Naive thymus-derived CD4-positive, alpha-beta T cell (primary cell): Measurements from ENCODE around the gene SLC27A3. TPM values are rescaled to one million over a fixed set of nuclear protein-coding genes. Genes with fewer than 3 reads are reported as not detected.
"Not testable (repeated sequence)": the region's sequence is repeated elsewhere in the genome, so short reads cannot be mapped to it uniquely, and the experiment has no call there.

Experiments used
- ATAC-seq: fragments of 150-1000 bp; cut with Tn5 transposase; 2 replicates; pipeline ENCODE4 v1.10.0; 2021; ENCODE audit warnings: mild to moderate bottlenecking, moderate library complexity
- CTCF ChIA-PET: fragments of 350-600 bp; sonication (Branson Sonifier 250); formaldehyde crosslinking; loops from one replicate; lab custom pipeline; 2021; ENCODE audit warnings: antibody characterized with exemption; lab: Charles Lee
- POLR2A ChIA-PET: fragments of 350-600 bp; sonication (Branson Sonifier 250); formaldehyde crosslinking; loops from one replicate; lab custom pipeline; 2021; ENCODE audit warnings: antibody characterized with exemption, inconsistent platforms; lab: Charles Lee
- DNase-seq, 9 donors: peaks; one replicate each; pipeline versions ENCODE4 v3.0.0 to v3.0.0-alpha.2; 2020 to 2022; ENCODE audit warnings: mixed read lengths in 1 of 9
- H3K27ac ChIP-seq: one replicate; pipeline ENCODE4 v1.7.0; 2013; ENCODE audit warnings: mild to moderate bottlenecking, low read depth, low read length, moderate library complexity
- H3K27me3 ChIP-seq, 2 donors: one replicate each; pipeline ENCODE4 v1.7.0; 2013; ENCODE audit warnings: low read length in 2 of 2, mild to moderate bottlenecking in 2 of 2, moderate library complexity in 2 of 2; ENCODE audit not compliant: control insufficient read depth in 2 of 2, insufficient read depth in 2 of 2
- H3K36me3 ChIP-seq, 3 experiments: 1 replicate in 2 of 3; 2 replicates in 1 of 3; pipeline ENCODE4 v1.7.0; 2013; ENCODE audit warnings: low read length in 3 of 3, mild to moderate bottlenecking in 3 of 3, moderate library complexity in 1 of 3; ENCODE audit not compliant: insufficient read depth in 3 of 3, control insufficient read depth in 2 of 3
- H3K4me1 ChIP-seq, 2 donors: one replicate each; pipeline ENCODE4 v1.7.0; 2013; ENCODE audit warnings: low read length in 2 of 2, mild to moderate bottlenecking in 2 of 2, moderate library complexity in 1 of 2; ENCODE audit not compliant: control insufficient read depth in 2 of 2, insufficient read depth in 2 of 2
- H3K4me3 ChIP-seq: 2 replicates; pipeline ENCODE4 v1.7.0; 2013; ENCODE audit warnings: mild to moderate bottlenecking, low read length
- H3K9me3 ChIP-seq, 3 experiments: 1 replicate in 2 of 3; 2 replicates in 1 of 3; pipeline ENCODE4 v1.7.0; 2013; ENCODE audit warnings: low read length in 3 of 3; ENCODE audit not compliant: control insufficient read depth in 2 of 3
- H3K27ac Mint-ChIP-seq, 9 donors: one replicate each; pipeline ENCODE4 v1.8.0; 2020 to 2022; ENCODE audit warnings: mixed read lengths in 9 of 9, mild to moderate bottlenecking in 8 of 9, moderate library complexity in 5 of 9, inconsistent platforms in 2 of 9
- H3K27me3 Mint-ChIP-seq, 5 donors: one replicate each; pipeline ENCODE4 v1.8.0; 2021 to 2022; ENCODE audit warnings: mixed read lengths in 5 of 5, mild to moderate bottlenecking in 1 of 5
- H3K36me3 Mint-ChIP-seq, 5 donors: one replicate each; pipeline ENCODE4 v1.8.0; 2020 to 2022; ENCODE audit warnings: mixed read lengths in 5 of 5, mild to moderate bottlenecking in 3 of 5, inconsistent platforms in 1 of 5
- H3K4me1 Mint-ChIP-seq, 7 donors: one replicate each; pipeline ENCODE4 v1.8.0; 2020 to 2022; ENCODE audit warnings: mixed read lengths in 7 of 7, mild to moderate bottlenecking in 3 of 7, inconsistent platforms in 1 of 7
- H3K4me3 Mint-ChIP-seq, 10 donors: one replicate each; pipeline ENCODE4 v1.8.0; 2020 to 2022; ENCODE audit warnings: mild to moderate bottlenecking in 10 of 10, mixed read lengths in 10 of 10, moderate library complexity in 6 of 10, inconsistent platforms in 2 of 10
- H3K9me3 Mint-ChIP-seq, 11 donors: one replicate each; pipeline ENCODE4 v1.8.0; 2020 to 2022; ENCODE audit warnings: mixed read lengths in 11 of 11, mild to moderate bottlenecking in 4 of 11, inconsistent platforms in 1 of 11, moderate library complexity in 1 of 11
- intact Hi-C, 2 donors: fragments of 100-400 bp; cut with micrococcal nuclease; formaldehyde crosslinking; loops; one replicate each; pipeline ENCODE4 v1.15.1; 2023
- polyA plus RNA-seq, 2 donors: library from polyadenylated mRNA; unstranded; fragments of 300-500 nt; fragmentation: Illumina TruSeq; gene quantifications; one replicate each; pipeline ENCODE4 v1.2.3, GENCODE V29; 2021
- total RNA-seq, 6 experiments: library from RNA in 5 of 6; stranded (reverse) in 5 of 6; gene quantifications; 1 replicate in 5 of 6; 2 replicates in 1 of 6; pipeline ENCODE4 v1.2.3 and lab custom pipeline; 2021 to 2026

SLC27A3 gene
- total and polyA plus RNA-seq, 7 experiments from 2014 or later, result 3.4 to 34.2 (median 11.0) TPM

GRCh38 chr1:153778824-153779519 is 3.8 kb downstream of the SLC27A3 start:
- CTCF ChIA-PET, result no interaction called here
- H3K27me3 ChIP-seq, result no peaks in the 10 kb centered on the region
- no peak overlapping the region for H3K27ac ChIP-seq
- peaks cover 14 to 36% (median 29%) of the 10 kb centered on the region in 7 donors for H3K4me1 Mint-ChIP-seq
- peaks cover 6 to 31% of the 10 kb centered on the region in 2 donors for H3K4me1 ChIP-seq
- intact Hi-C loops, result no loop called here
- H3K4me3 Mint-ChIP-seq, result peak overlapping the region in 3 of 10 donors; percentile 23 to 35 (median 24)
- H3K27me3 Mint-ChIP-seq, result no peaks in the 10 kb centered on the region
- H3K9me3 ChIP-seq, result no peaks in the 10 kb centered on the region
- H3K9me3 Mint-ChIP-seq, result peaks cover 0 to 3% (median 0%) of the 10 kb centered on the region in 11 donors
- POLR2A ChIA-PET, result interaction anchor here (0.5 kb wide), 1 partner anchor 119 kb away, joined by 5 read pairs; no protein-coding TSS in a partner anchor
- H3K36me3 ChIP-seq, result peaks cover 0 to 3% (median 0%) of the 10 kb centered on the region in 3 experiments
- H3K36me3 Mint-ChIP-seq, result peaks cover 0 to 8% (median 0%) of the 10 kb centered on the region in 5 donors
- H3K4me3 ChIP-seq, result no peak overlapping the region
- DNase-seq (no peak), ATAC-seq (no peak)
- H3K27ac Mint-ChIP-seq, result peak overlapping the region in 2 of 9 donors; percentile 24 to 28

DNA sequence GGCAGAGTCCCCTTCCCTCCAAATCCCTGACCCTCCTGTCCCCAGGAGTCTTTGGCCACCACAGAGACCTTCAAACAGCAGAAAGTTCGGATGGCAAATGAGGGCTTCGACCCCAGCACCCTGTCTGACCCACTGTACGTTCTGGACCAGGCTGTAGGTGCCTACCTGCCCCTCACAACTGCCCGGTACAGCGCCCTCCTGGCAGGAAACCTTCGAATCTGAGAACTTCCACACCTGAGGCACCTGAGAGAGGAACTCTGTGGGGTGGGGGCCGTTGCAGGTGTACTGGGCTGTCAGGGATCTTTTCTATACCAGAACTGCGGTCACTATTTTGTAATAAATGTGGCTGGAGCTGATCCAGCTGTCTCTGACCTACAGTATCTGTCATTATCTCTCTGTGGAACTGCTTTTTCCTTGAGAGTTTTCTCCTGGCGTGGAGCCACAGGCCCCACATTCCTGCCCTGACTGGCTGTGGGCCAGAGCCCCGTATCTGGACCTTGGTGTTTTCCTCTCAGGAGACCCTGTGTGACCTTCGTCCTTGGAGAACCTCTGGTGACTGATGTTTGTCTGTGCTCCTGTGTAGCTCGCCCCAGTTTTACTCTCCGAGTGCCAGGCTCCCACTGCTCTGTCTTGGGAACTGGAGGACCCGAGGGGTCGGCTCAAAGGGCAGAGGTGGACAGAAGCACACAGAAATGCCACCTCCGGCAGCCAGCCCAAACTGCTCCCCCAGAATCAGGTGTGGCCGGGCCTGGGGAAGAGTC is 4.8 kb downstream of the SLC27A3 start:
- Mint-ChIP-seq H3K4me3 (no peak overlapping the region), H3K4me1 (peaks cover 9 to 32% (median 22%) of the 10 kb centered on the region in 7 donors), H3K9me3 (peaks cover 0 to 3% (median 0%) of the 10 kb centered on the region in 11 donors), H3K27ac (peak overlapping the region in 1 of 9 donors; percentile 24), H3K36me3 (peaks cover 0 to 1% (median 0%) of the 10 kb centered on the region in 5 donors), H3K27me3 (no peaks in the 10 kb centered on the region)
- intact Hi-C loops, result loop anchor here (5.0 to 10.0 kb wide), 2 partner anchors 53 to 375 kb away; partner anchors contain the start of genes INTS3 (in 1 of the 2) and NUP210L (in 1 of the 2)
- Histone ChIP-seq H3K4me3 (no peak overlapping the region), H3K9me3 (no peaks in the 10 kb centered on the region), H3K27ac (no peak overlapping the region), H3K27me3 (no peaks in the 10 kb centered on the region), H3K4me1 (peaks cover 6 to 24% of the 10 kb centered on the region in 2 donors), H3K36me3 (peaks cover 0 to 3% (median 0%) of the 10 kb centered on the region in 3 experiments)
- CTCF ChIA-PET, result no interaction called here
- ATAC-seq, result no peak
- POLR2A ChIA-PET, result interaction anchor here (0.5 to 0.8 kb wide), 3 partner anchors 37 to 191 kb away, joined by 3 to 5 read pairs (median 4); no protein-coding TSS in a partner anchor
- DNase-seq, result no peak

- ATAC-seq (no peak), DNase-seq (no peak)
- no peak overlapping the region for H3K27ac ChIP-seq
- Mint-ChIP-seq H3K27me3 (no peaks in the 10 kb centered on the region), H3K4me3 (no peak overlapping the region), H3K9me3 (peaks cover 0 to 3% (median 0%) of the 10 kb centered on the region in 11 donors), H3K27ac (peak overlapping the region in 1 of 9 donors; percentile 38), H3K36me3 (peaks cover 0 to 1% (median 0%) of the 10 kb centered on the region in 5 donors), H3K4me1 (peaks cover 9 to 32% (median 22%) of the 10 kb centered on the region in 7 donors)
- peaks cover 0 to 3% (median 0%) of the 10 kb centered on the region in 3 experiments for H3K36me3 ChIP-seq
- H3K27me3 ChIP-seq, result no peaks in the 10 kb centered on the region
- peaks cover 6 to 24% of the 10 kb centered on the region in 2 donors for H3K4me1 ChIP-seq
- ChIA-PET CTCF (interaction anchor here (0.6 kb wide), 1 partner anchor 162 kb away, joined by 3 read pairs; no protein-coding TSS in a partner anchor), POLR2A (interaction anchor here (0.6 to 1.0 kb wide), 3 partner anchors 24 to 210 kb away, joined by 3 to 4 read pairs (median 3); partner anchors contain the start of gene RPS27)
- intact Hi-C loops, result loop anchor here (5.0 to 10.0 kb wide), 2 partner anchors 53 to 374 kb away; partner anchors contain the start of genes INTS3 (in 1 of the 2) and NUP210L (in 1 of the 2)
- no peaks in the 10 kb centered on the region for H3K9me3 ChIP-seq
- no peak overlapping the region for H3K4me3 ChIP-seq
These were observed 5.3 kb downstream of the SLC27A3 start for GRCh38 chr1:153780551-153780950.

DNA sequence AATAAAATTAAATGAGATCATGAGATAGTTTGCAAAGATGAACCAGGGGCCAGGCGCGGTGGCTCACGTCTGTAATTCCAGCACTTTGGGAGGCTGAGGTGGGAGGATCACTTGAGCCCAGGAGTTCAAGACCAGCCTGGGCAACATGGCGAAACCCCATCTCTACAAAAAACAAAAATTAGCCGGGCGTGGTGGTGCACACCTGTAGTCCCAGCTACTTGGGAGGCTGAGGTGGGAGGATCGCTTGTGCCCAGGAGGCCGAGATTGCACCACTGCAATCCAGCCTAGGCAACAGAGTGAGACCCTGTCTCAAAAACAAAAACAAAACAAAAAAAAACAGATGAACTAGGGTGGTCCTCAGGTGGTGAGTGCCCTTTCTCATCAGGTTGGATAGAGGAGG is 7.4 kb downstream of the SLC27A3 start:
- Histone ChIP-seq H3K4me3 (peak overlapping the region; percentile 78), H3K27ac (peak overlapping the region; percentile 96), H3K4me1 (peaks cover 0 to 10% of the 10 kb centered on the region in 2 donors)
- H3K36me3 Mint-ChIP-seq, H3K36me3 ChIP-seq, H3K27me3 Mint-ChIP-seq, H3K9me3 ChIP-seq, H3K9me3 Mint-ChIP-seq, DNase-seq, ATAC-seq, H3K27me3 ChIP-seq: not testable (repeated sequence)
- H3K4me3 Mint-ChIP-seq, result peak overlapping the region; percentile 80 to 97 (median 90)
- intact Hi-C loops, result loop anchor here (1.0 to 10.0 kb wide), 12 partner anchors 7 to 490 kb away; partner anchors contain the start of genes RPS27 (in 2 of the 2), GATAD2B (in 1 of the 2), HAX1 (in 1 of the 2) and INTS3 (in 1 of the 2)
- ChIA-PET POLR2A (interaction anchor here (0.6 to 2.1 kb wide), 5 partner anchors 51 to 399 kb away, joined by 3 to 6 read pairs (median 4); partner anchors contain the start of gene RPS27), CTCF (interaction anchor here (1.3 kb wide), 1 partner anchor 242 kb away, joined by 3 read pairs; the partner anchor contains the start of gene S100A5)
- H3K4me1 Mint-ChIP-seq, result peaks cover 0 to 17% (median 9%) of the 10 kb centered on the region in 7 donors
- H3K27ac Mint-ChIP-seq, result peak overlapping the region; percentile 63 to 99 (median 94)

DNA sequence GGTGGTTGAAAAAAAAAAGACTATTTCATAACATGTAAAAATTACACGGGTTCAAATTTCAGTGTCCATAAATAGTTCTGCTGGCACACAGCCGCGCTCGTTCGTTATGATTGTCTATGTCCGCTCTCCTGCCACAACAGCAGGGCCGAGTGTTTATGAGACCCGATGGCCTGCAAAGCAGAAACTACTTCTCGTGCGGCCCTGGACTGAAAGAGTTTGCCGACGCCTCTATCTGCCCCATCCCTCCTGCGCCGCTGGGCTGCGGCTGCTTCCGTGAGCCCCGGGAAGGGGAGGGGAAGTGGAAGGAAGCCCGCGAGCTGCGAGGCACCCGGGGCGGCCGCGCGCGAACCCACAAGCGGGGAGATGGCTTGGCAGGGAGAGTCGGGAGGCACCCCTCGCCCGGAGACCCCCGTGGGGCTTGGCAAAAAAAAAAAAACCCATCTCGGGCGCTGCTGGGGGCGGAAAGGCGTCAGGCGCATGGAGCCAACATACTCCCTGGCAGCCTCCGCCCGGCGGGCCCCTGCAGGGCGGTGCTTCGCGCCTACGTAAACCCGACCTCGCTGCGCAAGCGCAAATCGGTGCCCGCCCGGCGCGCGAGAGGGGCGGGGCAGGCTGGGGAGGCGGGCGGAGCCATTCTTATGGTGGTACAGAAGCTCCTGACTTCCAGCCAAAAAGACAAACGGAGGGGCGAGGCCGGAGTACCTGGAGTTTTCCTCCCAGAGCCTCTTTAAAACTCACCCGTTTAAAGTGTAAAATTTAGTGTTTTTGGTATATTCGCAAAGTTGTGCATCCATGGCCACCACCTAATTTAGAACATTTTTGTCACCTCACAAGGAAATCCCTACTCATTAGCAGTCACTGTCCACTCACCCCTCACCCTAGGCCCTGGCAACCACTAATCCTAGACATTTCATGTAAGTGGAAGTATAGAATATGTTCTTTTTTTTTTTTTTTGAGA is 8.3 kb downstream of the SLC27A3 start:
- Histone ChIP-seq H3K9me3 (no peaks in the 10 kb centered on the region), H3K4me3 (peak overlapping the region; percentile 78), H3K27ac (peak overlapping the region; percentile 96), H3K27me3 (no peaks in the 10 kb centered on the region), H3K4me1 (peaks cover 0 to 10% of the 10 kb centered on the region in 2 donors), H3K36me3 (peaks cover 0 to 3% (median 0%) of the 10 kb centered on the region in 3 experiments)
- DNase-seq (peak; percentile 86 to 95 (median 92)), ATAC-seq (peak; percentile 99)
- H3K4me1 Mint-ChIP-seq, result peaks cover 0 to 17% (median 9%) of the 10 kb centered on the region in 7 donors
- H3K9me3 Mint-ChIP-seq, result no peaks in the 10 kb centered on the region
- peak overlapping the region; percentile 92 to 99 (median 95) for H3K27ac Mint-ChIP-seq
- peak overlapping the region; percentile 80 to 97 (median 90) for H3K4me3 Mint-ChIP-seq
- H3K36me3 Mint-ChIP-seq, result no peaks in the 10 kb centered on the region
- H3K27me3 Mint-ChIP-seq, result peaks cover 0 to 6% (median 4%) of the 10 kb centered on the region in 5 donors
- intact Hi-C loops, result loop anchor here (1.0 to 10.0 kb wide), 12 partner anchors 8 to 489 kb away; partner anchors contain the start of genes RPS27 (in 2 of the 2), GATAD2B (in 1 of the 2), HAX1 (in 1 of the 2) and INTS3 (in 1 of the 2)
- ChIA-PET POLR2A (interaction anchor here (0.6 to 2.4 kb wide), 22 partner anchors 8 to 1901 kb away, joined by 3 to 12 read pairs (median 4); partner anchors contain the start of genes CHTOP, CREB3L4, JTB and RAB13), CTCF (no interaction called here)
